Fibroblast of the aortic adventitia (primary cell): Measurements from ENCODE around the gene TIMM50. TPM values are rescaled to one million over a fixed set of nuclear protein-coding genes. Genes with fewer than 3 reads are reported as not detected.

Experiments used
- DNase-seq: peaks from one replicate; pipeline ENCODE4 v3.0.0-alpha.2; 2010; ENCODE audit warnings: low read depth
- H3K4me3 ChIP-seq: 2 replicates; pipeline ENCODE4 v1.5.1; 2011; ENCODE audit warnings: low read depth, mild to moderate bottlenecking, control low read depth, low read length, moderate library complexity
- CTCF ChIP-seq: IDR thresholded peaks from 2 replicates; pipeline ENCODE4 v1.5.1; 2011; ENCODE audit warnings: mild to moderate bottlenecking, low read length, control low read depth, inconsistent platforms; ENCODE audit not compliant: insufficient read depth
- total RNA-seq: library from RNA; depleted of rRNA; stranded (reverse); fragments of >200 nt; gene quantifications from 2 replicates; pipeline ENCODE4 v1.2.3, GENCODE V29; 2012; ENCODE audit warnings: low replicate concordance

Gene TIMM50
- total RNA-seq, 1 donor = 49.5 TPM

- H3K4me3 ChIP-seq = no peak overlapping the region
Observed at GRCh38 chr19:39479916-39480315, 722 bp upstream of the TIMM50 start.

GRCh38 chr19:39481229-39481545 lies 549 bp downstream of the TIMM50 start:
- no peak for DNase-seq
- peak overlapping the region; percentile 99 for H3K4me3 ChIP-seq
- TF ChIP-seq CTCF = no peak

More at GRCh38 chr19:39479916-39480315, 722 bp upstream of the TIMM50 start:
- TF ChIP-seq CTCF = no peak
- DNase-seq = no peak

DNA sequence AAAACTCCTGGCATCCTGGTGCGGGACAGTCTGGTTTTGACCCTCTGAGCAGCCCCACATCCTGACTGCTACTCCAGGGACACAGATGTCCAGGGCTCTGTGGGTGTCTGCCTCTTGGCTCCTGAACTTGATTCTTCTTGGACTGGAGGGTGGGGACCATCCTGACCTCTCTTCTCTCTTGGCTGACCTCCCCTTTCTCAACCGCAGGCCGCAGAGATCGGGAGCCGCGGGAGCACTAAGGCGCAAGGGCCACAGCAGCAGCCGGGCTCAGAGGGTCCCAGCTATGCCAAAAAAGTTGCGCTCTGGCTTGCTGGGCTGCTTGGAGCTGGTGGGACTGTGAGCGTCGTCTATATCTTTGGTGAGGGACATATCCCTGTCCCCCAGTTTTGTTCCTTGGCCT lies 1.0 kb downstream of the TIMM50 start:
- no peak for DNase-seq
- TF ChIP-seq CTCF = no peak
- peak overlapping the region; percentile 99 for H3K4me3 ChIP-seq

DNA sequence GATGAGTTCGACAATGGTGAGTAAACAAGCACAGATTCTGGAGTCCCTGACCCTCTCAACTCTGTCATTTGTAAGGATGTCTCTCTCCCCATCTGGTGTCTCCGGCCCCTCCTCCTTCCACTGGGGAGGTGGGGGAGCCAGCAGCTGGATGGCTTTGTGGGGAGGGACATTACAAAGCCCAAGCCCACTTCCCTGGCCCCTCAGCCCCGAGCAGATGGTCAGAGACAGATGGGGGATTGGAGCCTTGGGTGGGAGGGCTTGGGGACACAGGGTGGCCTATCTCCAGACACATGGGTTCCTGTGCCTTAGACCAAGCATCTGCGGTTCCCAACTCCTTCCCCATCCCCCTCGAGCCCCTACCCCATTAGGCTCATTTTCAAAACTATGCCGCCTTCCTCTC lies 2.5 kb downstream of the TIMM50 start:
- H3K4me3 ChIP-seq = no peak overlapping the region
- no peak for DNase-seq
- TF ChIP-seq CTCF = no peak

GRCh38 chr19:39489756-39490155 lies 9.1 kb downstream of the TIMM50 start:
- no peak for DNase-seq
- no peak for TF ChIP-seq CTCF
- no peak overlapping the region for H3K4me3 ChIP-seq

GRCh38 chr19:39492225-39492624 lies 11.6 kb downstream of the TIMM50 start:
- DNase-seq = no peak
- no peak overlapping the region for H3K4me3 ChIP-seq

More at GRCh38 chr19:39492225-39492624, 11.6 kb downstream of the TIMM50 start:
- TF ChIP-seq CTCF = no peak
